HG03571 (cell line): ENCODE measurements around the gene NUP54.

Experiments
- ATAC-seq: cut with Tn5 transposase; IDR thresholded peaks from one replicate; pipeline ENCODE4 v1.9.1; 2021; ENCODE audit not compliant: unreplicated experiment

Gene NUP54

DNA sequence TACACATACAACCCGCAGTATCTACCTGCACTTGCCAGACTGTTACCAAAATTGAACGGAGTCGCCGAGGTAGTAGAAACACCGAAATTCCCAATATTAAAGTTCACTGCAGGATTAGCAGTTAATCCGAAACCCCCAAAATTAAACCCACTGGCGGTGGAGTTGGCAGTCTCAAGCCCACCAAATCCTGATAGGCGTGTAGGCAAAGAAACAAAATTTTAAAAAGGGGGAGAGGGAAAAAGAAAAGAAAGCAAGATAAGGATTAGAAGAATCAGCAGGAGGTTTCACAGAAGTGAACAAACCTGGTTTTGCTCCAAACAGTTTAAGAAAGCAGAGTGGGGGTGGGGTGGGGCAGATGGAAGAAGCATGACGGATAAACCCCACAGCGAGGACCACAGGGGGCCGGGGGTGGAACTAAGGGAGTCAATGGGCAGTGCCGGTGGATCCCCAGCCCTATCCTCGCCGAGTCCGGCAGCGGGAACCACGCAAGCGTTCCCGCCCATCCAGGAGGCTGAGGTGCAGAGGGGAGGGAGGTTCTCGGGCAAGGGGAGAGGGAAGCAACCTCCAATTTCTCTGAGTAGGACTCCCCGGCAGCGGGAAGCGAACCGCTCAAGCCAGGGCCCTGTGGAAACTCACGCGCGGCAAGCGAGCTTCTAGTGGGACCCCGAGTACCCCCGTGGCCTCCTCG, 599 bp downstream of the NUP54 start:
- peak; percentile 28 for ATAC-seq

DNA sequence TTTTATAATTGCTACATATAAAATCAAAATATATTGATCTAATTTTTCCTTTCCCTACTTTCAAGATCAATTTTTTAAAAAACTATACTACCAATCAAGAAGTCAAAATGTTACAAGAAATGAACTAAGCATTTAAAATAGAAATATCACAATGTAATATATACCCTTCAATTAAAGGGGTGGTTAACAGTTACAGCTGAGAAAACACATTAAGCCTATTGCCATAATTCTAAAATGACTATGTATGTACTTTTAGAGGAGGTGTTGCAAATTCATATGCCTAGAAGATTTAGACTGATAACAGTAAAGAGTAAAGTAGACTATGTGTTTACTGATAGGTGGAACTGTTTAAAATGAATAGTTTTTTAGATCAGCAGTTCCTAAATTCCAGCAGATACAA, 3.7 kb downstream of the NUP54 start:
- no peak for ATAC-seq

DNA sequence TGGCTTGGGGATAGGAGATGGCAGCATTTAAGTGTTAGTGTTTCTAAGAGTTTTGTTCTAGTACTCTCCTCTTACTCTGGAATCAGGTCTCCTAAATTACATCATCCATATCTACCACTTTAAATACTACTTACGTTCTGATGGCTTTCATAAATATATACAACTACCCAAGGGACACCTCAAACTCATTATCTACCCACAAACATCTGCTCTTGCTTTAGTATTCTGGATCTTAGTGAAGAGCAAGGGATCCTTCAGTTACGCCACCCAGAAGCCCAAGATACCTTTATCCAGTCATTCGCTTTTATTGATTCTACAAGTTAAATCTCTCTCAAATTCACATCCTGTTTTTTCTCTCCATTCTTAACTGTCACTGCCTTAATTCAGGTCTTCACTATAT, 7.0 kb downstream of the NUP54 start:
- no peak for ATAC-seq

DNA sequence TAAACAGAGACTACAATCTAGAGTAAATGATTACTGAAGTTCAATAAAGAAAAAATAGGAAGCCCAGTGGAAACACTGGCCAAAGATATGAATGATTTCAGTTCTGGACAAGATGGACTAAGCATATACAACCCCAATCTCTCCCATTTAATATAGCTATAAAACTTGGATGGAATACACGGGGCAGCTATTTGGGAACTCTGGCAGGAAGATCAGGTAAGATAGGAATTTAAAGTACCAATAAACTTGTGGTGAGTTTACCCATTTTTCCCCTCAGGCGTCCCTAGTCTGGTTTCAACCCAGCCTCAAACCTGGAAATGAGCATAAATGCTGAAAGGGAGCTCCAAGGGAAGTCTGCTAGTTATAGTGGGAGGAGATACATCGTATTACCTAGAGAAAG, 20.4 kb downstream of the NUP54 start:
- no peak for ATAC-seq

DNA sequence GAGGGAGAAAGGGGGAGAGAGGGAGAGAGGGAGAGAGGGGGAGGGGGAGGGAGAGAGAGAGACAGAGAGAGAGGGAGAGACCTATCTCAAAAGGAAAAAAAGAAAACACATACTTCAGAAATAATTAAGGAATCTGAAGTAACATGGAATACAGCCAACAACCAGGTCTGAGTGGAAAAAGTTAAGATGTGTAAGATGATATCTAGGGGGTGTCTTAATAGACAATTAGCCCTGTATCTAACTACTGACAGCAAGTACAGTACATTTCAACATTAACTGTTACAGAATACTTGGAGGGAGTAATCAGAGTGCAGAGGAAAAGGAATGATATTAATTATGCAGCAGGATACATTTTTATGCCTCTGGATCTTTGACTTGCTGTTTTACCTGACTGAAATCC, 22.4 kb downstream of the NUP54 start:
- ATAC-seq, result no peak

DNA sequence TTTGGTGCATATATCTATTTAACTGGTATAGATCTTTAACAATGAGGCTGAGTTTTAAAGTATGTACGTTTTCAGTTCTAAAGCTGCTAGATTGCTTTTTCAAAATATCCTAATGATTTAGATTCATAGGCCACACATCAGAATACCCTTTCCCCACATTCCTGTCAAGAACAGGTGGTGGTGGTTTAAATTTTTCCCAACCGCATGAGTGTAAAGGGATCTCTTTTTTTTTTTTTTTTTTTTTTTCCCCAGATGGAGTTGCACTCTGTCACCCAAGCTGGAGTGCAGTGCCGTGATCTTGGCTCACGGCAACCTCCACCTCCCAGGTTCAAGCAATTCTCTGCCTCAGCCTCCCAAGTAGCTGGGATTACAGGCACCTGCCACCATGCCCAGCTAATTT, 28.0 kb downstream of the NUP54 start:
- no peak for ATAC-seq

DNA sequence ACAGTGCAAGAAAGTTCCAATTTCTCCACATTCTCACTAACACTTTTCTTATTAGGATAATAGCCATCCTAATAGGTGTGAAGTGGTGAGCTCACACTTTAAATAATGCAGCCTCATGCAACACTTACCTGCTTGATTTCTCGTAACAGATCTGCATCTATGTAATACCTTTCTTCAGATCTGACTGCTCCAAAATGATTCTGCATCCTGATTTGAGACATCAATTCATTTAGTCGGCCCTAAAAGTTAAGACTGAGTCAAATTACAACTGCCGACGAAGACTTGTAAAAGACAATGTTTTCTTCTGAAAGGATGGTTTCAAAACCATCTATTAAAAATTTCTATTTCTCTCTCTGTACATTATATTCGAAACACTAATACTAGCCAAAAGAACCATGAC, 30.7 kb downstream of the NUP54 start:
- ATAC-seq, result no peak

DNA sequence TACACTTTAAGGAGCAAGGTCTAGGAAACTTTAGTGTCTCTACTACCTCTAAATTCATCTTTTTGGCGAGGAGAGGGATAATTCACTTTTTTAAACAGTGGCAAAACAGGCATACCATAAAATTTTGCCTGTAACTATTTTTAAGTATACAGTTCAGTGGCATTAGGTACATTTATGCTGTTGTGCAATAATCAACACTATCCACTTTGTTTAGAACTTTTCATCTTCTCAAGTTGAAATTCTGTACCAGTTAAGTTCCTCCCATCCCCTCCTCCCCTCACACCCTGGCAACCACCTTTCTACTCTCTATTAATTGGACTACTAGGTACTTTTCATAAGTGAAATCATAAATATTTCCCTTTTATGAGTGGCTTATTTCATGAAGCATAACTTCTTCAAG, 31.4 kb downstream of the NUP54 start:
- ATAC-seq, result no peak

DNA sequence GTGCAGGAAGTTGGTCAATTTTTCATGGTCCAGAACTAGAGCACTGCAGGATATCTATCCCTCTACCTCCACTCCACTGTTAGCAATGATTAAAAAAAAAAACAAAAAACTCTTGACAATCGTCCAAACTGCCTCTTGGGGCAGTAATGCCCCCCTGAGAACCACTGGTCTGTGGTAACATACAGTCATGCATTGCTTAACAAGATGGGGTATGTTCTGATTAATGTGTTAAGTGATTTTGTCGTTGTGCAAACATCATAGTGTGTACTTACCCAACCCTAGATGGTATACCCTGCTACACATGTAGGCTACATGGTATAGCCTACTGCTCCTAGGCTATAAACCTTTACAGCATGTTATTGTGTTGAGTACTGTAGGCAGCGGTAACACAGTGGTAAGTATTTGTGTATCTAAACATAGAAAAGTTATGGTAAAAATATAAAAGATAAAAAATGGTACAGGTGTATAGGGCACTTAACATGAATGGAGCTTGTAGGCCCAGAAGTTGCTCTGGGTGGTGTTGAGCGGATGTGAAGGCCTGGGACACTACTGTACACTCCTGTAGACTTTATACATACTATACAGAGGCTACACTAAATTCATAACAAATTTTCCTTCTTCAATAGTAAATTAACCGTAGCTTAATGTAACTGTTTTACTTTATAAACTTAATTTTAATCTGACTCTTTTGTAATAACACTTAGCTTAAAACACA, 39.6 kb downstream of the NUP54 start:
- ATAC-seq, result no peak

DNA sequence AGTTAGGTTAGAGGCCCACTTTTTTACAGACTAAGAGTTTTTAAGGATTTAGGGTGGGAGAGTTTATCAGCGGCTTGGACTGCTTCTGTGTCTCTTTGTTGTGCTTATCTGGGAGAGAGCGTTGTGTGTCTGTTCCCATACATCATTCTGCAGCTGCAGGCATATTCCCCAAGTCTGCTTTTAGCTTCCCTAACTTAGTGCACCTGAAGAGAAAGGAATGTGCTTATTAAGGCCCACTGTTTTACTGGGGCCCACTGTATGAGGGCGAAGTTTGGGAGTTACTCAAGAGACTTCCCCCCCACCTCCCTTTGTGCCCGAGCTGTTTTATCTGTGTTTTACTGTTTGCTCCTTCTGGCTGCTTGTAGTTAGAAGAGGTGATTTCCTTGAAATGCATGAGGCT, 41.8 kb downstream of the NUP54 start:
- ATAC-seq, result no peak

DNA sequence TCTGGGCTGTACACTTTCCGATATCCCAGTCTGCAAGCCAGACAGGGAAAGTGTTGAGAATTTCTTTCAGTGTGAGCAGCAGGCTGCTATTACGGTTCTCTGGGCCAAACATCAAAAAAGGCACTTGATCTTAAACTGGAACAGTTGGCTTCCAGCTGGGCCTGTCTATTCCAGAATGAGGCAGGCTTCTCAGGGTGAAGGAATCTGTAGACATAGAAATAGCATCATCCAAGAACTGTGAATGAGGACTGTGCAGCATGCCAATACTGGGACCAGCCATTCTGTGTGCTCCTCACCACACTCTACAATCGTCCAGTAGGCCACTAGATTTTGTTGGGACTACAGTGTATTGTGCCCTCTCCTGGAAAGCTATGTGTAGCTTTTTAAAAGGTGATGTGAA, 42.5 kb downstream of the NUP54 start:
- ATAC-seq, result no peak

DNA sequence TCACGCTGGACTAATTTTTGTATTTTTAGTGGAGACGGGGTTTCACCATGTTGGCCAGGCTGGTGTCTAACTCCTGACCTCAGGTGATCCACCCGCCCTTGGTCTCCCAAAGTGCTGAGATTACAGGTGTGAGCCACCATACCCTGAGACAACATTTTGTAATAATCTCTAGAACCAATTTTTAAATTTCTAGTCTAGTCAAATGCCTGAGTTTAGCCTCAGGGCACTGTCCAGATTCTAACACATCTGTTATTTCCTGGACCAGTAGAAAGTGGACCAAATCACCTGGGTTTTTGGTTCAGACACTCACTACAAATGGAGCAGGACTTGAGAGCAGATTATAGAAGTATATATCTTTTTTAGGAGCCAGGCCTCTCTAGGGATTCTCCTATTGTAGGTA, 52.1 kb downstream of the NUP54 start:
- ATAC-seq, result no peak

DNA sequence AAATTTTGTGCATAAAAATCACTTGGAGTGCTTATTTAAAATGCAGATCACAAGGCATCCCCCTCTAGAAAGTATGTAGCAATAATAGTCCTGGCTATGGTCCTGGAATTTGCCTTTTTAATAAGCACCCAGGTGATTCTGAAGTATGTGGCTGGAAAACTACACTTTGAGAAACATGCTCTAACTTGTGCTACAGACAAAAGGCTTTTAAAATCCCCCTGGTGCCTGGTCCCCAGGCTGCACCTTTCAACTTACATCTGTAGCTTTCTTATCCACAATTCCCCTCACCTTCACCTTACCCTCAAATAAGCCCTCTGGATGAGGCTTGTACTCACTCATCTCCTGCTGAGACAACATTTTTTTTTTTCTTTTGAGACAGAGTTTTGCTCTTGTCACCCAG, 52.6 kb downstream of the NUP54 start:
- no peak for ATAC-seq

DNA sequence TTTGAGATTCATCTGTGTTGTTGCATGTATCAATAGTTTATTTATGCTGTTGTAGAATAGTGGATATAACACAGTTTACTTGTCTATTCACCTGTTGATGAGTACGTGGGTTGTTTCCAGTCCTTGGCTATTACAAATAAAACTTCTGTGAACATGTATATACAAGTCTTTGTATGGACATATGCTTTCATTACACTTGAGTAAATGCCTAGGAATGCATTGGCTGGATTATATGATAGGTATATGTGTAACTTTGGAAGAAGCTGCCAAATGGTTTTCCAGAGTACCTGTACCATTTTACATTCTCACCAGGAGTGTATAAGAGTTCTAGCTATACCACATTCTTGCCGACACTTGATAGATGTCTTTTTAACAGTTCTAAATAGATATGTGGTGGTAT, 57.1 kb downstream of the NUP54 start:
- no peak for ATAC-seq

DNA sequence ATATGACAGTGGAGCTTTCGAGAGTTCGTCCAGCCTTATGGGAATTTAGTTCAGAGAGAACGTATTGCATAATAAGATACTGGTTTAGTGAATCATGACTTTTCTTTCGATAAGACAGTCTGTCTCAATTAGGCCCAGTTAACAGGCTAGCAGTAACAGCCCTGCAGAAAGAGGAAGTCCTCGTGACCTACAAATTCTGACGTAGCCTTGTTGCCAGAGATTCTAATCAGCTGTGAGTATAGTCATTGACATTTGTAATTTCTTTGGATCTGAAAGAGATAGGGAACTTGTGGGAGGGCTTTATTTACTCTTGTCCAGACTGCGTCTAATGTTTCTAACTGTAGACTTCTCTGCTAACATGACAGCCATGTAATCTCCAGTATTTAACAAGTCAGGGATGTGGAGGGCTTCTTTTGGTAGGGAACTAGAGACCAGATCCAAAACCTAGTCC, 57.9 kb downstream of the NUP54 start:
- ATAC-seq, result no peak

DNA sequence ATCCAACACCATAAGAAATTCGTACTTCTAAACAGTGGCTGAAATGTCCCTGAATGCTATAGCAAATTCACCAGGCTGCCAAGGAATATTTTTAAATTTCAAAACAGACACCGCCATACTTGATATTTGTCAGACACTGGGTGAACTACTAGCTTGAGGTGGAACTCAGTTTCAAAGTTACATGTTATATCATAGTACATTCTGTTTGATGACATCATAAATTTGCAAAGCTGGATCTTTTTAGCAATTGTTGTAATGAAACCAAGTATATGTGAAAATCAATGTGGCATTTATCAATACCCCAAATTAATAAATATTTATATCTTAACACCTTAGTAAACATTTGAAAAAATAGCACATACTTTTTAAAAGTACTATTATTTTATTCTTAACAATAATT, 59.5 kb downstream of the NUP54 start:
- ATAC-seq, result no peak

DNA sequence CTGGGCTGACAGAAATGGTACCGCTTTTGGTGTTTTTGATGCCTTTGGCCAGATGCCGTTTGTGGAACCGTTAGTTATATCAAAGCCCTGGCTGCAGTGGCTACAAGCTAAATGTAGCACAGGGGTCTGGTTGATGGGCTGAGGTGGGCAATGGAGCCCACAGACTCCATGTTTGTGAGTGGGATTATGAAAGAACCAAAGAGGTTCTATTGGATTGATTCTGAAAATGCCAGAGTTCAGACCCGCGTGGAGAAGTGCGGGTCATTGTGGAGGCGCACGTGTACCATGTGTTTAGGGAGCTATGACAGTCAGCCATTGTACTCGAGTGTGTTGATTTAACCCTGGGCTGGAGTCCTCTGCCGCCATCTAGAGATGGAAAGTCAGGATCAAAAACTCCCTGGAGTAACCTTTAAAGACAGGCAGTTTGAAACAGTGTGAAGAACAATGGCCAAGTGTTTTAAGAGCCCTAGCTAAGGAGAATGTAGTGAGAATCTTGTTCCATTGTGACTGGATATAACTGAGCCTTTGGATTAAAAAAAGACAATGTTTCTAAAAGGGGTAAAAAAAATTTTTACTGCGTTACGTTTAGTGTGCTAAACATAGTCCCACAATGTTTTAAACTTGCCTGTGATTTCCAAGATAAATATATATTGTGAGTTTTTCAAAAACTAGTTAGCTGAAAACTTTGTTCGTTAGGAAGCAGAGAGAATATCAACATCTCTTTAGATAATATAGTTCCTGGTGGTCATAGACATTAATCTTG, 61.0 kb downstream of the NUP54 start:
- no peak for ATAC-seq

DNA sequence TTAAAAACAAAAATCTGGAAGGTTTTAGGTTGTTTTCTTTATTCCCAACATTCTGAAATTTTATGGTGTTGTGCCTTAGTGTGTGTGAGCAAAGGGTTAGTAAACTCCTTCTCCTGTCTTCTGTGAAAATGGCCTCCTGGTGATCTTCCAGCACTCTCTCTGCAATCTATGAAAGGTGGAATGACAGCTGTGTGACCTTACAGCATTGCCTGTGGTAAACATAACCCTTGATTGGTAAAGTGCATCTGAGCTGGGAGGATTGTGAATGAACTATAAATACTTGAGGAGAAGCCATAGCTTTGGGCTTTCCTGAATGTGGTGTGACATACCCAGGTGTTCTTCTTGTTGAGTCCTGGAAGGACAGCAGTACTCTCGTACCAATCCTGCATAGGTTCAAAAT, 63.7 kb downstream of the NUP54 start:
- ATAC-seq, result no peak

DNA sequence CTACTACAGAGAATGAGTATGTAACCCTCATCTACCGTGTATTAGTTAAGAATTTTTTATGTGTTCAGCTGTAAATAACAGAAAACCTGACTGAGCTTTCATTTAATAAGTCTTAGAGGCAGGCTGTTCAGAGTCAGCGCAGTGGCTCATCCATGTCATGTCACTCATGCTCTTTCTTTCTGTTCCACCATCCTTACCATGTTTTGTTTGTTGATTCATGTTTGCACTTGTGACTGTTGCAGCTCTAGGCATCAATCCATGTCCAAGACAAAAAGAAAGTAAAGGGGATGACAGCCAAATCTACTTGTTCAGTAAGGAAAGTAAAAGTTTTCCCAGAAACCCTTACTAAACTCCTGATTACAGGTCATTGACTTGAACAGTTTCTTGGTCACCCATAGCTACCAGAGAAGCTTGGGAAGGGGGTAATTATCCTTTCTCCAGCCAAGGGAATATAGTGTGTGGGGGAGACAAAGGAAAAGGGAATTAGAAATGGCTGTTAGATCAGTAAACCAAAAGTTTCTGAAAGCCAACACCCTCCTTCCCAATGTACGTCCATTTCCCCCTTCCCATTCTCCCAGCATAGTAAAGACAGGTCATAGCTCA, 64.7 kb downstream of the NUP54 start:
- no peak for ATAC-seq

DNA sequence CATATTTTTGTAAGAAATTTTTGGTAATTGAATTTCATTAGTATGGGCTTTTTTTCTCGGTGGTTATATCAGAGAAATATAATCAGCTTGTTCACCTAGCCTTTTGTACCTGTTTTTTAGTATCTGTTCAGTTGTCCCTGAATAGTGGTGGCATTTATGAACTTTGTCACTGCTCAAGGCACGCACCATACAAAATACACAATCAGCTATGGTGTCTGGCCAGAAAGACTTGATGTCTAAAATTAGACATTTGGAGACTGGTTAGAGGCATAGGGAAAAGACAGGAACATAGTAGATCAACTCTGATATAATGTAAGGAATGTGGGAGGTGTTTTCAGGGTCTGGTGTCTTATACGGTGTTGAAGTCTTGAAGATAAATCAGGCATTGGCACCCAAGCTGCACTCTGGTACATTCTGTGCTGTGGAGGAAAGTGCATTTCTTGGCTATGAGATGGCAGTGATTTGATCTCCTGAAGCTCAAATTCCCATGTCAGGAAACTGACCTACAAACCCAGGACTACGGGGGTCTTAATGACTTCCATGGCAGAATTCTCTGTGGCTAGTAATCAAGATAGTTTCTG, 70.1 kb downstream of the NUP54 start:
- ATAC-seq, result no peak

DNA sequence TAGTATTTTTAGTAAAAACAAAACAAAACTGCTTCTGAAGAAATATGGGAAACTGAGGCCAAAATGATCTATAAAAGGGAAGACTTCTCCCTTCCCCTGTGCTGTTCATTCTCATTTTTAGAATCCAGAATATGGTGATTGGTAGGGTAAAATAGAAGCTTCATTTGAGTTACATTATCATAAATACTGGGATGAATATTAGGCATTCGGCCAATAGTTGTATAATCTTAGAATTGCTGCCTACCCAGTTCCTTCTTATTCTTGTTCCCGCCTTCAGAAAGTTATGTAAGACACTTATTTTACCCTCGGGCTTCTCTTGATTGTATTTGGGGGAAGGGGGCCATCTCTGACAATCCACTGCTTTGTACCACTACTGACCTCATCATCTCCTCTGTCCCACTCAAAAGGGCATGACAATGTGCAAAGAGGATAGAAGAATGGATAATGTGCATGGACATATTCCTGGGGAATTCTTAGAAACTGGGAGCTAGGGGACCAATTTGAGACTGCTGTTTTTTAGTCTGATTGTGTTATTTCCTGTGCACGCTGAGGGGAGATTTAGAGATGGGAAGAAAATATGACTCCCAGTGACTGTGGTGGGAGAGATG, 73.1 kb downstream of the NUP54 start:
- no peak for ATAC-seq
